Loucy (cell line): ENCODE measurements around the gene ANKRD9.

Source experiments
- CTCF ChIP-seq: fragments of 200-600 bp; sonication (generic); conservative IDR thresholded peaks from 2 replicates; pipeline ENCODE4 v1.5.1; 2014; ENCODE audit warnings: mild to moderate bottlenecking, antibody characterized with exemption, low read length
- EZH2phosphoT487 ChIP-seq: fragments of 200-600 bp; IDR thresholded peaks from 2 replicates; pipeline ENCODE4 v1.6.1; 2018; ENCODE audit warnings: antibody characterized with exemption, mild to moderate bottlenecking, moderate library complexity, borderline replicate concordance

GRCh38 chr14:102457509-102457908 is 52.1 kb downstream of the ANKRD9 start:
- TF ChIP-seq CTCF (no peak), EZH2phosphoT487 (no peak)
